ENCODE measurements around the gene FAM117A.

FAM117A gene

GRCh38 chr17:49763735-49764558, at the start of gene FAM117A:
Gene FAM117A (minus strand): TSS chr17:49764131. CDS start chr17:49764087, 44 bp downstream.
- peak; percentile 99 for DNase-seq (ENCODE audit: low spot score)

- no peak for DNase-seq (ENCODE audit: low spot score)
Observed at GRCh38 chr17:49809056-49809455, 45.1 kb upstream of the FAM117A start.

GRCh38 chr17:49798738-49799137, 34.8 kb upstream of the FAM117A start:
- DNase-seq (ENCODE audit: low spot score) = no peak

- no peak for DNase-seq (ENCODE audit: low spot score)
Observed at GRCh38 chr17:49798182-49798581, 34.3 kb upstream of the FAM117A start.

GRCh38 chr17:49795372-49795771, 31.4 kb upstream of the FAM117A start:
- DNase-seq (ENCODE audit: low spot score) = no peak

GRCh38 chr17:49793309-49793708, 29.4 kb upstream of the FAM117A start:
- DNase-seq (ENCODE audit: low spot score) = no peak

- no peak for DNase-seq (ENCODE audit: low spot score)
Observed at GRCh38 chr17:49789243-49789578, 25.3 kb upstream of the FAM117A start.

GRCh38 chr17:49788478-49789242, 24.7 kb upstream of the FAM117A start, which contains the start of gene KAT7:
Gene KAT7 (plus strand): TSS chr17:49788681. CDS start chr17:49788835, 154 bp downstream.
- peak; percentile 100 for DNase-seq (ENCODE audit: low spot score)

GRCh38 chr17:49787884-49788477, 24.1 kb upstream of the FAM117A start:
- DNase-seq (ENCODE audit: low spot score) = no peak

GRCh38 chr17:49784636-49785035, 20.7 kb upstream of the FAM117A start:
- no peak for DNase-seq (ENCODE audit: low spot score)

GRCh38 chr17:49783791-49784190, 19.9 kb upstream of the FAM117A start:
- DNase-seq (ENCODE audit: low spot score) = no peak

- peak; percentile 79 for DNase-seq (ENCODE audit: low spot score)
Observed at GRCh38 chr17:49783071-49783715, 19.3 kb upstream of the FAM117A start.

- peak; percentile 56 for DNase-seq (ENCODE audit: low spot score)
Observed at GRCh38 chr17:49779739-49780231, 15.9 kb upstream of the FAM117A start.

- no peak for DNase-seq (ENCODE audit: low spot score)
Observed at GRCh38 chr17:49779156-49779738, 15.3 kb upstream of the FAM117A start.

- no peak for DNase-seq (ENCODE audit: low spot score)
Observed at GRCh38 chr17:49777563-49777962, 13.6 kb upstream of the FAM117A start.

GRCh38 chr17:49776551-49777300, 12.8 kb upstream of the FAM117A start:
- no peak for DNase-seq (ENCODE audit: low spot score)

- no peak for DNase-seq (ENCODE audit: low spot score)
Observed at GRCh38 chr17:49775546-49776260, 11.8 kb upstream of the FAM117A start.

GRCh38 chr17:49766918-49767530, 3.1 kb upstream of the FAM117A start:
- no peak for DNase-seq (ENCODE audit: low spot score)

- no peak for DNase-seq (ENCODE audit: low spot score)
Observed at GRCh38 chr17:49764559-49765180, 739 bp upstream of the FAM117A start.
